B cell (primary cell): Measurements from ENCODE around the gene RBM43.

ENCODE experiments used
- CTCF ChIP-seq: fragments of 200-600 bp; IDR thresholded peaks from one replicate; pipeline ENCODE4 v1.8.0; 2022; ENCODE audit warnings: antibody characterized with exemption, mild to moderate bottlenecking
- EZH2 ChIP-seq: IDR thresholded peaks from 2 replicates; pipeline ENCODE4 v1.6.1; 2012; ENCODE audit warnings: borderline replicate concordance, low read depth, mild to moderate bottlenecking, moderate library complexity, low read length; ENCODE audit not compliant: insufficient read depth, poor library complexity, severe bottlenecking

- TF ChIP-seq CTCF (no peak), EZH2 (no peak)
Observed at GRCh38 chr2:151207100-151207499, 54.6 kb downstream of the RBM43 start.
